Measurements from ENCODE around the gene SCAPER. TPM values are rescaled to one million over a fixed set of nuclear protein-coding genes. Genes with fewer than 3 reads are reported as not detected.

SCAPER gene
- total RNA-seq, 1 experiment from 2014 or later = 7.4 TPM

DNA sequence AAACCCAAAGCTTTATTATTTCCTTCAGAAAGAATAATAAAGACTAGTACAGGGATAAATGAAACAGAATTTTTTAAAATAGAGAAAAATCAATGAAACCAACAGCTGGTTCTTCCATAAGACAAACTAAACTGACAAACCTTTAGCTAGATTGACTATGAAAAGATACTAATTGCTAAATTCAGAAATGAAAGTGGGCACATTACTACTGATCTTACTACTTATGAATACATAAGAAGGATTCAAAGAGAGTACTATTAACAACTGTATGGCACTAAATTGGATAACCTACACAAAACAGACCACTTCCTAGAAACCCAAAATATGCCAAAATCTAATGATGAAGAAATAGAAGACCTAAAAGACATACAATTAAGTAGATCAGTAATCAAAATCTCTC, 290.4 kb downstream of the SCAPER start:
- H3K4me3 Mint-ChIP-seq = no peak overlapping the region
- no peaks in the 10 kb centered on the region; the same call in 1 of the 2 replicates for H3K27me3 Mint-ChIP-seq (ENCODE audit: low read depth)
- peaks cover 9 to 31% (median 11%) of the 10 kb centered on the region in 3 experiments for H3K36me3 Mint-ChIP-seq (ENCODE audit: insufficient read depth in 1 of 3, low read depth in 3 of 3)
- Histone ChIP-seq H2BK5ac (ENCODE audit: insufficient read length, low read length) (no peak overlapping the region), H2BK20ac (ENCODE audit: low read depth, low read length, poor library complexity, severe bottlenecking) (no peak overlapping the region), H3T11ph (ENCODE audit: low read length) (no peak overlapping the region), H3K18ac (ENCODE audit: insufficient read length, low read depth, low read length) (no peak overlapping the region), H3K14ac (ENCODE audit: insufficient read depth, low read length) (no peak overlapping the region), H2AFZ (ENCODE audit: low read length) (no peak overlapping the region), H3K79me1 (ENCODE audit: insufficient read depth, low read depth, low read length, poor library complexity, severe bottlenecking) (no peaks in the 10 kb centered on the region), H3K27me3 (ENCODE audit: insufficient read depth, low read length) (no peaks in the 10 kb centered on the region), H3K9me3 (ENCODE audit: control insufficient read depth, low read depth, low read length) (peaks cover 6% of the 10 kb centered on the region), H3K4me2 (ENCODE audit: insufficient read depth, insufficient read length, low read length) (no peak overlapping the region), H3K9ac (ENCODE audit: extremely low read depth, insufficient read length, low read length) (no peak overlapping the region), H3K56ac (ENCODE audit: insufficient read length, low read depth, low read length) (no peak overlapping the region), H4K8ac (replicated peaks; ENCODE audit: insufficient read length, low read depth, low read length) (no peak overlapping the region), H2BK12ac (ENCODE audit: insufficient read length, low read depth, low read length) (no peak overlapping the region), H2BK120ac (ENCODE audit: low read depth, low read length, poor library complexity, severe bottlenecking) (no peak overlapping the region), H3K23me2 (ENCODE audit: insufficient read length, low read depth, low read length, poor library complexity, severe bottlenecking) (no peaks in the 10 kb centered on the region), H3K23ac (ENCODE audit: insufficient read length, low read depth, low read length) (no peak overlapping the region), H2BK15ac (ENCODE audit: low read depth, low read length) (no peak overlapping the region), H3K4ac (ENCODE audit: low read depth, low read length) (no peak overlapping the region), H3K4me1 (ENCODE audit: insufficient read depth, low read length) (no peaks in the 10 kb centered on the region), H3K27ac (ENCODE audit: insufficient read length, low read depth, low read length) (no peak overlapping the region), H2AK5ac (ENCODE audit: insufficient read length, low read length) (no peak overlapping the region), H4K5ac (ENCODE audit: insufficient read length, low read depth, low read length) (no peak overlapping the region), H3K79me2 (ENCODE audit: insufficient read depth, low read length) (no peaks in the 10 kb centered on the region), H4K20me1 (ENCODE audit: control insufficient read depth, insufficient read depth, insufficient read length) (no peaks in the 10 kb centered on the region), H4K91ac (ENCODE audit: insufficient read length, low read depth, low read length) (no peak overlapping the region)
- TF ChIP-seq, protein P1, sequence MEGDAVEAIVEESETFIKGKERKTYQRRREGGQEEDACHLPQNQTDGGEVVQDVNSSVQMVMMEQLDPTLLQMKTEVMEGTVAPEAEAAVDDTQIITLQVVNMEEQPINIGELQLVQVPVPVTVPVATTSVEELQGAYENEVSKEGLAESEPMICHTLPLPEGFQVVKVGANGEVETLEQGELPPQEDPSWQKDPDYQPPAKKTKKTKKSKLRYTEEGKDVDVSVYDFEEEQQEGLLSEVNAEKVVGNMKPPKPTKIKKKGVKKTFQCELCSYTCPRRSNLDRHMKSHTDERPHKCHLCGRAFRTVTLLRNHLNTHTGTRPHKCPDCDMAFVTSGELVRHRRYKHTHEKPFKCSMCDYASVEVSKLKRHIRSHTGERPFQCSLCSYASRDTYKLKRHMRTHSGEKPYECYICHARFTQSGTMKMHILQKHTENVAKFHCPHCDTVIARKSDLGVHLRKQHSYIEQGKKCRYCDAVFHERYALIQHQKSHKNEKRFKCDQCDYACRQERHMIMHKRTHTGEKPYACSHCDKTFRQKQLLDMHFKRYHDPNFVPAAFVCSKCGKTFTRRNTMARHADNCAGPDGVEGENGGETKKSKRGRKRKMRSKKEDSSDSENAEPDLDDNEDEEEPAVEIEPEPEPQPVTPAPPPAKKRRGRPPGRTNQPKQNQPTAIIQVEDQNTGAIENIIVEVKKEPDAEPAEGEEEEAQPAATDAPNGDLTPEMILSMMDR (conservative IDR thresholded peaks at IDR 0.05) = no peak
- no peak for DNase-seq
- H3K9me3 Mint-ChIP-seq = peaks cover 36 to 41% of the 10 kb centered on the region in 2 experiments
- H3K27ac Mint-ChIP-seq = no peak overlapping the region
- no peaks in the 10 kb centered on the region for H3K4me1 Mint-ChIP-seq

Data from H9 (cell line).